Measurements from ENCODE around the gene NF1.
"Not testable (repeated sequence)": the region's sequence is repeated elsewhere in the genome, so short reads cannot be mapped to it uniquely, and the experiment has no call there.

Gene NF1

DNA sequence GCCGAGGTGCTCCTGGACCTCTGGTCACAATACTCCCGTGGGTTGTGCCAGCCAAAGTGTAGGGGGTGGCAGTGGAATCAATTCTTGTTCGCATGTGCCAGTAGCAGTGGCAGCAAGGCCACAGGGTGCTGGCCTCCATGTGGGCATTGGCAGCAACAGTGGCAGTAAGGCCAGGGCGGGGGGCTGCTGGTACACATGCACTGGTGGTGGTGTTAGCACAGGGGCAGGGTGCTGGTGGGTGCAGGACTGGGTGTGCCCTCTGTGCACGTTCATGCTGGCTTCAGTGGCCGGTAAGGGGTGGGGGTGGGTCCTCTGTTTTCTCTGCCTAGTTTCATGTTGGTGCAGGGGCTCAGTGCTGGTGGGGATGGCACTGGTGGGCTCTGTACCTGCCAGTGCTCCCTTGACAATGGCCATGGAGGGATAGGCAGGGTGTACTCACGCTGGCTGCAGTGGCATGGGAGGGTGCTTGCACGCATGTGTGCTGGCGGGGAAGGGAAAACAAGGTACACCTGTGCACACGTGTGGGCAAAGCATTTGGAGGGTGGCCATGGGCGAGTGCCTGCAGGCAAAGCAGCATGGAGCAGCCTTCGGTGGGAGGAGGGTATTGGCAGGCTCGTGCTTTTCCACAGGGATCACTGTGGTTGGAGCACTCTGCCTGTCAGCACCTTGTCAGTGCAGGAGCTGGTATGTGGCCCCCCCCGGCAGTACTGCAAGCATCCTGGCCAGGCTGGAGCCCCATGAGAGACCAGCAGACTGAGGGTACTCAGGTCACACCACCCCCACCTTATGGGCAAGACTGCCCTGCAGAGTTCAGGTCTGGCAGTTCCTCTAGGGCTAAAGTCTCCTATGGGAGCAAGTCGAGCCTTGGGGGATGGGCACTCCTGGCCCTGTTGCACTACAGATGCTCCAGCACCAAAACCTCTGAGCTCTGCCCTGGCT is 35.8 kb downstream of the NF1 start:
- no peak for DNase-seq (ENCODE audit: low read depth in 3 of 3)

DNA sequence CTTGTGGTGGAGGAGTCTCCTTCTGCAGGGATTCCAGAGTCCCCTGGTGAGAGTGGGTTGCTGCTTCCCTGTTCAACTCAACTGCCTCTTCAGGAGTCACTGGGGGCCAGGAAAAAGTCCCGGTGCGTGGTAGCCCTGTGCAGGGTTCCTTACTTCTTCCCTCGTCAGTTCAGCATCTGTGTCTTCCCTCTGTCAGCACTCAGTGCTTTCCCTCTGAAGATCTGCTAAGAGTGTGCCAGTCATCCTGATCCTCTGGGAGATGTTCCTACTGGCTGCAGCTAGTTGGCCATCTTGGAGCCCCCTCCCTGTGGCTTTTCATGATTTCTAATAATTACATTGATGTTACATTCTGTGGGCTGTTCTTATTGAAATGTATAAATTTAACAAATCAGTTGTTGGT is 36.5 kb downstream of the NF1 start:
- DNase-seq (ENCODE audit: low read depth in 3 of 3): no peak

DNA sequence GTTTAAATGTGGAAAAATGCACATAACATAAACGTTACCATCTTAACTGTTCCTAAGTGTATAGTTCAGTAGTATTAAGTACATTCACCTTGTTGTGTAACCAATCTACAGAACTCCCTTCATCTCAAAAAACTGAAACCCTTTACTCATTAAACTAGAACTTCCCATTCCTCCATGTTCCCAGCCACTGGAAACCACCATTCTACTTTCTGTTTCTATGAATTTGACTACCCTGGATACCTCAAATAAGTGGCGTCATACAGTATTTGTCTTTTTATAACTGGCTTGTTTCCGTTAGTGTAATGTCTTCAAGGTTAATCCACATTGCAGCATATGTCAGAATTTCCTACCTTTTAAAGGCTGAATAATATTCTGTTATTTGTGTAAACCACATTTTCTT is 38.2 kb downstream of the NF1 start:
- DNase-seq (ENCODE audit: low read depth in 3 of 3): no peak

DNA sequence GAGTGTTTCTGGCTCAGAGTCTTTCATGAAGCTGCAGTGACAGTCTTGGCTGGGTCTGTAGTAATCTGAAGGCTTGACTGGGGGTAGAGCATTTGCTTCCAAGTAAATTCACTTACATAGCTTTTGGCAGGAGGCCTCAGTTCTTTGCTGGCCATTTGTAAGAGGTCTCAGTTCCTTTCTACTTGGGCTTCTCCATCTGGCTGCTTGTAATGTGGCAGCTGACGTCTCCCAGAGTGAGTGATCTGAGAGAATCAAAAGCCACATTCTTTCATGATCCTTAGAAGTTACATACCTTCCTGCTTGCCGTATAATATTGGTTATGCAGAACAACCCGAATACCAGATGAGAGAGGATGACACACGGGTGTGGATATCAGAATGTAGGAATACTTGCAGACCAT is 39.8 kb downstream of the NF1 start:
- no peak for DNase-seq (ENCODE audit: low read depth in 3 of 3)

DNA sequence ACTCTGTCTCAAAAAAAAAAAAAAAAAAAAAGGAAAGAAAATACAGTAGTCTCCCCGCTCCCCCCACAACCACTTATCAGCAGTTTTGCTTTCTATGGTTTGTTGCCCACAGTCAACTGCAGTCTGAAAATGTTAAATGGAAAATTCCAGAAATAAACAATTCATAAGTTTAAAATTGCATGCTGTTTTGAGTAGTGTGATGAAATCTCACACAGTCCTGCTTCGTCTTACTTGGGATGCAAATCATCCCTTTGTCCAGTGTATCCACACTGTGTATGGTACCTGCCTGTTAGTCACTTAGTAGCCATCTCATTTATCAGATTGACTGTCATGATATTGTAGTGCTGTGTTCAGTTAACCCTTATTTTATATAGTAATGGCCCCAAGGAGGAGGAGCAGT is 41.5 kb downstream of the NF1 start:
- DNase-seq (ENCODE audit: low read depth in 3 of 3): no peak

DNA sequence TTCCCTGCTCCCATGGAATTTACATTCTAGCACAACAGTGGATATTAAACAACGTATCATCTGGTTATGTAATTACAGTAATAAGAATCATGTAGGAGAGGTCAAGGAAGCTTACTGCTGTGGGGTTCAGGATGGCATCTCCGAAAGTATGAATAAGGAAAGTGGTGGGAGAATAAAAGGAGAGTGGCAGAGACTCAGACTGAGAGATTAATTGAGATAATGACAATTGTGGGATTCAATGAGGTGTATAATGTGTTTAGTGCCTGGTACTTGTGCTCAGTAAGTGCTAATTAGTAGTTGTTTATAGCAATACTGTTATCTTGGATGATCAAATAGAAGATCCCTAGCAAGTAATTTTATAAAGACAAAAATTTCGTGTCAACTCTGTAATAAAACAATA is 45.3 kb downstream of the NF1 start:
- DNase-seq (ENCODE audit: low read depth in 3 of 3): no peak

DNA sequence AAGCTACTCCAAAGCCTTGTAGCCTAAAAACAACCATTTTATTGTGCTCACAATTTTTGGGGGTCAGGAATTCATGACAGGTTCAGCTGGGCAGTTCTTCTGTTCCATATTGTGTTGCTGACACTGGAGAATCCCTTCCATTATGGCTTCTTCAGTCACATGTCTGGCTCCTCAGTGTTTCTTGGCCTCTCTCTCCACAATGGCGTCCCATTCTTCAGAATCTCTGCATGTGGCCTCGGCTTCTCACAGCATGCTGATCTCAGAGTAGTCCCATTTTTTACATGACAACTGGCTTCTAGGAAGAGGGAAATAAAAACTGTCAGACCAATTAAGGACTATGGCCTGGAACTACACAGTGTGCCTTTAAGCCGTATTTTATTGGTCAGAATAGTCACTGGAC is 49.7 kb downstream of the NF1 start:
- DNase-seq (ENCODE audit: low read depth in 3 of 3): no peak

DNA sequence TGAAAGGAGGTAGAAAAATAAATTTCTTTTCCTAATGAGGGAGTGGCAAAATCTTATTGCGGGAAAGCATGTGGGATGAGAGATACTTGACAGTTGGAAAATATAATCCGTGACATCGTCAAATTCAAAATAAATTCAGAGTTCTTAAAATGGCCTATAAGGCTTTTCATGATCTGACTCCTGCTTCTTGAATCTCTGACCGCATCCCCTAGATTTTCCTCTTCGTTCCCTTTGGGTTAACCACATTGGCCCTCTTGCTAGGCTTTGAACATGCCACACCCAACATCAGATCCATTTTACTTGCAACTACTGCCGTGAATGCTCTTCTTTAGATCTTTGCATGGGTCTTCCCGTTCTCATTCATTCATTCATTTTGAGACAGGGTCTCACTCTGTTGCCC is 50.1 kb downstream of the NF1 start:
- no peak for DNase-seq (ENCODE audit: low read depth in 3 of 3)

DNA sequence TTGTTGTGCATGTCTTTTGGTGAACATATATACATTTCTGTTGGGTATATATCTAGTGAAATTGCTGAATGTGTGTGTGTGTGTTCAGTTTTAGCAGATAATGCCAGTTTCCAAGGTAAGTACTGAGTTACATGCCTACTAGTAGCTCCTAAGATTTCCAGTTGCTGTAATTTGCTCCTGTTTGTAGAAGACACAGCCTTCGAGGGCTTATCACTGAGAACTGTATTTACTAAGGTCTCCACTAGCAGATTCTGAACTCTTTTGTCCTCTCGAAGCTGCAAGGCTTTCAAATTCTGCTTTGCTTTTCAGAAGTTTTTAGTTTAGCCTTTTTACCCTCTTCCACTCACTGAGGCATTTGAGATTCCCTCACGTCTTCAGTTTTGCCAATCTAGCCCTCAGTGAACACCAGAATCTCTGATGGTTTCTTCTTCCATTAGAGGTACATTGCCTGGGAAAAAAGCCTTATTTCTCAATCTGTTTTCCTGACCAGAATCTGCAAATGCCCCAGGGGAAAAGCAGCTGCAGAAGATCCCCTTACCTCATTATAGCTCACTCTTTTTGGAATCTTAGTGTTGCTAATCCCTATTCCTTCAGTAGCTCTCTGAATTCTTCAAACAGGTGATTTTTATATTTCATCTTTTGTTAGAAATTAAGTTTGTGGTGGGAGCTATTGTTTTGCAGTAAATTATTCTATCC is 52.9 kb downstream of the NF1 start:
- no peak for DNase-seq (ENCODE audit: low read depth in 3 of 3)

DNA sequence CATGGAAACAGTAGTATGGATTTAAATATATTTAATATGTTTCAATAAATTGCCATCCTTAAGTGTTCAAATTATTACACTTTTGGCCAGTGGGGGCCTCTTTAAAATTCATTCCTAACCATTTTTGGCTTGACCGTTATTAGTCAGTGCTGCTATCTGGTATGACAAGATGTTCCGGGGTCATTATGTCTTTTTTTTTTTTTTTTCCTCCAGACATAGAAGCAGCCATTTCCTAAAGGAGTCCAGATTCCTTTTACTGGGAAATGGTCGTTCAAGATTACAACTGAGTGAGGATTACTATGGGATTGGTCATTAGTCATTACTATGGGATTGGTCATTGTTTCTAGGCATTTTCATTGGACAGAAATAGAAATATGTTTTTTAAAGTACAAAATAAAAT is 53.4 kb downstream of the NF1 start:
- no peak for DNase-seq (ENCODE audit: low read depth in 3 of 3)

DNA sequence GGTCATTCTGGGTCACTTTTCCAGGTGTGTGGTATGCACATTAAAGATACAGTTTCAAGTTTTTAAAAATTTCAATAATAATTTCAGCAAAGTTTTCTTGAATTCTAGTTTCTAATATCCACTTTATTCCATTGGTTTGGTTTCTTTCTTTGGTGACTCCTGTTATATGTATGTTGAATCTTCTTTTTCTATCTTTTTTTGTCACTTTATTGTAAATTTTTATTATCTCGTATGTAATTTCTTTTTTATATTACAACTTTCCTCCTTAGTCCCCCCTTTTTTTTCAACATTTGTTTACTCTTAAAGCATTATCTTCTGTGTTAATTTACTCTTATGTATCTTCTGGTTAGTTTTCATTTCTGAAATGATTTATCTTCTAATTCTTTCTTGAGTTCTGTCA is 57.5 kb downstream of the NF1 start:
- DNase-seq (ENCODE audit: low read depth in 3 of 3): no peak

DNA sequence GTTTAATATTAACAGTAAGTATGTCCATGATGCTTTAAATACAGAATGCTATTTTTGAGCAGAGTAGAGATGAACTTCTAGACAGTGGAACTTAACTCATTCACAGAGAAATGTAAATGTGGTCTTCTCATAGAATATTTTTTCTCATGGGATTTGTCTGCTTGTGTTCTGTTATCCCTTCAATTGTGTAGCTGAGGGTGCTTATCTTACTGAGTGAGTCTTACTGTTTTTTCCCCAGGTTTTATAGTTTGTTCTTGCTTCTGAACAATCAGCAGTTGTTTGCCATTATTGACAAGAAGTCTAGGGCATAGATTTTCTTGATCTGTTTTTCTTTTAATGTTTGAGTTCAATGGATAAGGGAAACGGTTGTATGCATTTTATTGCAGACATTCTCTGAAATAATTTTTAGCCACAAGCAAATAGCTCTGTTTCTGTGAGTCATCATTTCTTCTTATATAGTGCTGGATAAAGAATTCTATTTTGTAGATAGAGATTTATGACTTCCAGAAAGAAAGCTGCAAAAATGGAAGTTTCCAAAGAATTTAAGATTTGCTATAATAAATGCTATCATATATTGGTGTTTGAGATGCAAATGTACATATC is 60.5 kb downstream of the NF1 start:
- DNase-seq (ENCODE audit: low read depth in 3 of 3): no peak

DNA sequence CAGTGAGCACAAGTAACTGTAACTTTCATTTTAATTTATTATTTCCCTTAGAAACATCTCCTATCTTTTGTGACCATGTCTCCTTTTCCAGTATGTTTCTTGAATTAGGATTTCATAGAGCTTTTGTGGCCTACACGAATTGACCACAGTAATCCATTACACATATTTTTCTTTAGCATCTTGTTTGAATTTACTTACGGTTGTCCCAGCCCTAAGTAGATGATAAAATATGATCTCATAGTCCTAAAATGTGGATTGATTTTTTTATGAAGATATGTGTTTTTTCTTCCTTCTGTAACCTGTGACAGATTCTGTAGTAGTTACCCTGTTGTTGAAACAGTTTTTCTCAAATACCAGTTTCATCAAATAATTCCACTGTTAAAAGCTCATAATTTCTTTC is 61.5 kb downstream of the NF1 start:
- no peak for DNase-seq (ENCODE audit: low read depth in 3 of 3)

DNA sequence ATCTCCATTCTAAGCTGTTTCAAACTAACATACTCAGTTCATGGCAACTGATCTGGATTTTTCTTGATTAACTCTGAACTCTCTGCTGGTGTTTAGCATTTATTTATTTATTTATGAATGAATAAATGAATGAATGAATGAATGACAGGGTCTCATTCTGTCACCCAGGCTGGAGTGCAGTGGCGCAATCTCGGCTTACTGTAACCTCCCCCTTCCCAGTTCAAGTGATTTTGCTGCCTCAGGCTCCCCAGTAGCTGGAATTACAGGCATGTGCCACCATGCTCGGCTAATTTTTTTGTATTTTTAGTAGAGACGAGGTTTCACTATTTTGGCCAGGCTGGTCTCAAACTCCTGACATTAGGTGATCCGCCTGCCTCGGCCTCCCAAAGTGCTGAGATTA is 62.1 kb downstream of the NF1 start:
- DNase-seq (ENCODE audit: low read depth in 3 of 3): not testable (repeated sequence)

DNA sequence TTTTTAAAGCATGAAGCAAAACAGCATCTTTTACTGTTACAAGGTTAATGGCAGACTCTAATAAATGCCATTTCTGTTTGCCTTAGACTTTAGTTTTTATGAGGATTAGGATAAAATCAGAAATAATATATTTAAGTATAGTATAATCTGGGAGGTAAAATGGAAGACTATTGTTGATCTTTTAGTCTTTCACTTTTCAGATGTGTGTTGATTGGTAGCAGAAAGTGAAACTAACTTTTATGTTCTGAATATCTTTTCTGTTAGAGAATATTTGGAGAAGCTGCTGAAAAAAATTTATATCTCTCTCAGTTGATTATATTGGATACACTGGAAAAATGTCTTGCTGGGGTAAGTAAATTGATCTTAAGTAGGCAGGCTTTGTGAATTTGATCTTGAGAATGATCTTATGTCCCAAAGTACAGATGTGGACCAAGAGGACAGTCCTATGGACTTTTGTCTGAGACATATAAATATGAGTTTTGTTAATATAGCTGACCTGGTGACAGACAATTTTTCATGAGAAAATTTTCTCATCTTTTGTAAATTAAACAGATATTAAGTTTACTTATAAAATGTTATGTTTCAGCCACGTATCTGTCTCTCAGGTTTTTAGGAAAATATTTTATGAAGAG is 64.1 kb downstream of the NF1 start:
- DNase-seq (ENCODE audit: low read depth in 3 of 3): no peak

DNA sequence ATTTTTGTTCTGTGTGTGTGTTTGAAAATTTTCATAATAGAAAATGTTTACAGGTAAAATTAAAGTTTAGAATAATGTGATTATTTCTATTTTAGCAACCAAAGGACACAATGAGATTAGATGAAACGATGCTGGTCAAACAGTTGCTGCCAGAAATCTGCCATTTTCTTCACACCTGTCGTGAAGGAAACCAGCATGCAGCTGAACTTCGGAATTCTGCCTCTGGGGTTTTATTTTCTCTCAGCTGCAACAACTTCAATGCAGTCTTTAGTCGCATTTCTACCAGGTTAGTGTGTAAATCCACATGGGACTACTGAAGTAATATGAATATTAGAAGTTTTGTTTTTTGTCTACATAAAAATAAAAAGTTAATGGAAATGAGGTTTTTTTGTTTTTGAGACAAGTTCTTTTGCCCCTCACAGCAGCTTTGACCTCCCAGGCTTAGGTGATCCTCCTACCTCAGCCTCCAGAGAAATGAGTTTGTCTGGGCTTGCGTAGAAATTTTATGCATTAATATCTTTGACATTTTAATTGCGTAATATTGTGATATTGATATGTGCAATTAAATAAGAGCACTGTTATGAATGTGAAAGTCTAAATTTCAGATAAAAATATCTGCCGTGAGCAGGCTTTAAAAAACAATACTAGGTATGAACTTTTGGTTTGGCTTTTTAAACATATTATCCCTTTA is 68.5 kb downstream of the NF1 start:
- DNase-seq (ENCODE audit: low read depth in 3 of 3): no peak

DNA sequence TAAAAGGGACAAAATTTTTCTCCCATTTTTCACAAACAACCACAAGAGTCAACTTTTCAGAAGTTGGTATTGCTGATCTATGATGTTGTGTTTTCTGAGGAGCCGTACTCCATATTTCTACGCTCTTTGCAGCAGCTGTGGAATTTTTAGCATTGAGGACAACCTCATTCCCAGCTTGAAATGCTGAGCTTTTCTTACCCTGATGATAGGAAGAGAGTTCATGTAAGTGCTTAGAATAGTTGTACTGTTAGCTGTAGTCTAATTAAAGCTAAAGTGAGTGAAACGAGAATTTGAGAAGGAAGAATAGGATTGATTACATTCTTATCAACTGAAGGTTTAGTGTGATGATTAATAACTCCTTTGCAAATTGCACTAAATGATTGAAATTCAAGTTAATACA is 72.3 kb downstream of the NF1 start:
- no peak for DNase-seq (ENCODE audit: low read depth in 3 of 3)

DNA sequence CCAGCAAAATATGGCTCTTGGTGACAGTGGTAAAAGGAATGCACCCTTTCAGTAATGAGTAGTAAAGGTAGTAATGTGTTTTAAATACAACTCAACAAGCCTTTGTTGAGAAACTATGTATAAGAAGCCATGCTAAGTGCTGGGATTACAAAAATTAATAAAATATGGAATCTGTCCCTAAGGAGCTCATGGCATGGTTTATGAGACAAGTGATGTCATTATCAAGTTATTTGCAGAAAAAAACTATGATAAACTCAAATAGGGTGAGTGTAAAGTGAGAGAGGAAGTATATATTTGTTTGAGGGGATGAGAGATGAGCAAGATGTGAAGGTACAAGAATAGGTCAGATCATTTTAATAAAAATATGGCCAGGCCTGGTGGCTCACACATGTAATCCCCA is 76.9 kb downstream of the NF1 start:
- DNase-seq (ENCODE audit: low read depth in 3 of 3): no peak

DNA sequence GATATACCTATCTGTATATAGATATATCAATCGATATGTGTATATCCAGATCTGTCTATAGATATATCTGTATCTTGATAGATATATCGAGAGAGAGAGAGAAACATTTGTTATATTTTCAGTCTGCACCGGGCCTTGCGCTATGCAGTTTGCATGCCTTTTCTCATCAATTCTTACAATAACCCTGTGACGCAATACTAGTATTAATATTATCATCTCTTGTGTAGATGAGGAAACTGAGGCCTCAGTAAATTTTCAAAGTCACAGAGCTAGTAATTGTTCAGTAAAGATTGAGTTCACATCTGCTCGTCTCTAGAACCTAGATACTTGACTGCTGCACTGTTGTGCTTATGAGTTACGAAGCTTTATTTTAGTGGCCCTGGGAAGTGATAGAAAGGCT is 77.6 kb downstream of the NF1 start:
- DNase-seq (ENCODE audit: low read depth in 3 of 3): no peak

DNA sequence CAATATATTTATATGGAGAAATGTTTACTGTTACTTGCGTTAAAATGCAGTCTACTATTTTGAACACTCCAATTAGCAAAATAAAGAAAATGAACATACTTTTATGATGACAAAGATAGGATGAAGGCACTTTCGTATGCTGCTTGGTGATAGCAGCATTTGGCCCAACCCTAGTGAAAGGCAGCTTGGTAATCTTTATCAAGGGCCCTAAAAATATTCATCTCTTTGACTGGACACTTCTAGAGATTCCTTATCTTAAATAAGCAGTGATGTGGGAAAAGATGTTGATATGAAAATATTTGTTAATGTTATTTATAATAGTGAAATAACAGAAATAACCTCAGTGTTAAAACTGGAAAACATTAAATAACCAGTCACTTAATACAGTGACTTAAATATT is 79.4 kb downstream of the NF1 start:
- DNase-seq (ENCODE audit: low read depth in 3 of 3): no peak

DNA sequence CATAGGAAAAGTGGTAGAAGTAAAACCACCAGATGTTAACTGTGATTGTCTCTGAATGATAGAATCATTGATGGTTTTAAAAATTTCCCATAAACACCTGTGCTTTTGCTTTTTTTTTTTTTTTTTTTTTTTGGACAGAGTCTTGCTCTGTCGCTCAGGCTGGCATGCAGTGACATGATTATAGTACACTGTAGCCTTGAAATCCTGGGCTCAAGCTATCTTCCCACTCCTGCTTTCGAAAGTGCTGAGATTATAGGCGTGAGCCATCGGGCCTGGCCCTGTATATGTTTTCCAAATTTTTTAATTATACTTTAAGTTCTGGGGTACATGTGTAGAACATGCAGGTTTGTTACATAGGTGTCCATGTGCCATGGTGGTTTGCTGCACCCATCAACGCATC is 80.5 kb downstream of the NF1 start:
- DNase-seq (ENCODE audit: low read depth in 3 of 3): no peak

DNA sequence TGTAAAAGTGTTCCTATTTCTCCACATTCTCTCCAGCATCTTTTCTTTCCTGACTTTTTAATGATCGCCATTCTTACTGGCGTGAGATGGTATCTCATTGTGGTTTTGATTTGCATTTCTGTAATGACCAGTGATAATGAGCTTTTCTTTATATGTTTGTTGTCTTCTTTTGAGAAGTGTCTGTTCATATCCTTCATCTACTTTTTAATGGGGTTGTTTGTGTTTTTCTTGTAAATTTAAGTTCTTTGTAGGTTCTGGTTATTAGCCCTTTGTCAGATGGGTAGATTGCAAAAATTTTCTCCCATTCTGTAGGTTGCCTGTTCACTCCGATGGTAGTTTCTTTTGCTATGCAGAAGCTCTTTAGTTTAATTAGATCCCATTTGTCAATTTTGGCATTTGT is 81.4 kb downstream of the NF1 start:
- DNase-seq (ENCODE audit: low read depth in 3 of 3): not testable (repeated sequence)
